LNCaP clone FGC (cell line): ENCODE measurements around the gene KIR2DL3.
"Not testable (repeated sequence)": the region's sequence is repeated elsewhere in the genome, so short reads cannot be mapped to it uniquely, and the experiment has no call there.

Experiments
- DNase-seq: peaks from one replicate; pipeline ENCODE4 v3.0.0-alpha.2; 2011; ENCODE audit warnings: low read depth
- H3K4me3 ChIP-seq: 2 replicates; pipeline ENCODE4 v1.5.1; 2011; ENCODE audit warnings: mild to moderate bottlenecking, low read depth, low read length, control low read depth
- CTCF ChIP-seq: IDR thresholded peaks from 2 replicates; pipeline ENCODE4 v1.5.1; 2012; ENCODE audit warnings: mild to moderate bottlenecking; ENCODE audit not compliant: control insufficient read depth, insufficient read depth; ENCODE audit errors: extremely low read depth

KIR2DL3 gene

GRCh38 chr19:54727562-54727961 is 10.8 kb upstream of the KIR2DL3 start:
- no peak for DNase-seq
- H3K4me3 ChIP-seq = no peak overlapping the region
- no peak for TF ChIP-seq CTCF

- no peak for DNase-seq
- H3K4me3 ChIP-seq = no peak overlapping the region
- TF ChIP-seq CTCF = no peak
Observed at GRCh38 chr19:54728167-54728566, 10.1 kb upstream of the KIR2DL3 start.

- no peak for DNase-seq
- H3K4me3 ChIP-seq = no peak overlapping the region
- TF ChIP-seq CTCF = no peak
Observed at GRCh38 chr19:54729416-54730188, 8.7 kb upstream of the KIR2DL3 start.

GRCh38 chr19:54731191-54731590 is 7.1 kb upstream of the KIR2DL3 start:
- H3K4me3 ChIP-seq = no peak overlapping the region
- no peak for TF ChIP-seq CTCF
- DNase-seq = no peak

GRCh38 chr19:54738715-54739114 is 402 bp downstream of the KIR2DL3 start:
- H3K4me3 ChIP-seq = no peak overlapping the region
- no peak for TF ChIP-seq CTCF
- DNase-seq = no peak

- DNase-seq = no peak
- no peak overlapping the region for H3K4me3 ChIP-seq
- no peak for TF ChIP-seq CTCF
Observed at GRCh38 chr19:54739587-54740497, 1.5 kb downstream of the KIR2DL3 start.

- not testable (repeated sequence) for H3K4me3 ChIP-seq, DNase-seq
Observed at GRCh38 chr19:54741950-54742349, 3.6 kb downstream of the KIR2DL3 start.

GRCh38 chr19:54744080-54744479 is 5.8 kb downstream of the KIR2DL3 start:
- not testable (repeated sequence) for DNase-seq, H3K4me3 ChIP-seq

GRCh38 chr19:54747614-54748322 is 9.5 kb downstream of the KIR2DL3 start:
- not testable (repeated sequence) for DNase-seq, H3K4me3 ChIP-seq

- not testable (repeated sequence) for DNase-seq, H3K4me3 ChIP-seq
Observed at GRCh38 chr19:54750276-54750675, 12.0 kb downstream of the KIR2DL3 start.
